B cell (primary cell): ENCODE data around the gene CDHR1. TPM values are rescaled to one million over a fixed set of nuclear protein-coding genes. Genes with fewer than 3 reads are reported as not detected.

Experiments used
- ATAC-seq: fragments of 200-7000 bp; cut with Tn5 transposase; one replicate; pipeline ENCODE4 v1.10.0; 2021; ENCODE audit warnings: low read depth, mild to moderate bottlenecking, moderate number of reproducible peaks, moderate library complexity
- CTCF ChIA-PET: fragments of 350-600 bp; sonication (Branson Sonifier 250); formaldehyde crosslinking; loops from one replicate; lab custom pipeline; 2021; ENCODE audit warnings: antibody characterized with exemption, inconsistent platforms; lab: Charles Lee
- POLR2A ChIA-PET: fragments of 350-600 bp; sonication (Branson Sonifier 250); formaldehyde crosslinking; loops from one replicate; lab custom pipeline; 2021; ENCODE audit warnings: antibody characterized with exemption; lab: Charles Lee
- DNase-seq: peaks from one replicate; pipeline ENCODE4 v3.0.0; 2013
- H2AFZ ChIP-seq: 2 replicates; pipeline ENCODE4 v1.6.1; 2012; ENCODE audit warnings: mild to moderate bottlenecking, low read depth, low read length; ENCODE audit not compliant: insufficient read depth, poor library complexity, severe bottlenecking
- H3K27ac ChIP-seq, 2 donors: 1 replicate in 1 of 2; 2 replicates in 1 of 2; pipeline ENCODE4 v1.5.1; 2012 to 2013; ENCODE audit warnings: low read length in 2 of 2, mild to moderate bottlenecking in 2 of 2, moderate library complexity in 1 of 2
- H3K27me3 ChIP-seq, 4 experiments: fragments of 200-600 bp in 1 of 4; sonication (generic) in 1 of 4; replicated peaks in 1 of 4; 1 replicate in 2 of 4; 2 replicates in 2 of 4; pipeline versions ENCODE4 v1.6.1 to v1.7.0; 2013 to 2016; ENCODE audit warnings: low read length in 3 of 4, mild to moderate bottlenecking in 2 of 4, mixed read lengths in 1 of 4, moderate library complexity in 1 of 4; ENCODE audit not compliant: insufficient read depth in 4 of 4, control insufficient read depth in 3 of 4; ENCODE audit errors: control extremely low read depth in 1 of 4
- H3K36me3 ChIP-seq, 2 experiments: replicated peaks in 1 of 2; 1 replicate in 1 of 2; 2 replicates in 1 of 2; pipeline versions ENCODE4 v1.6.1 to v1.7.1; 2013; ENCODE audit warnings: low read length in 1 of 2; ENCODE audit not compliant: insufficient read depth in 2 of 2, control insufficient read depth in 1 of 2; ENCODE audit errors: control extremely low read depth in 1 of 2, extremely low read depth in 1 of 2
- H3K4me1 ChIP-seq, 2 donors: fragments of 200-600 bp in 1 of 2; sonication (generic) in 1 of 2; 1 replicate in 1 of 2; 2 replicates in 1 of 2; pipeline versions ENCODE4 v1.5.1 to v1.6.1; 2013 to 2017; ENCODE audit warnings: low read length in 2 of 2; ENCODE audit not compliant: control insufficient read depth in 2 of 2, insufficient read depth in 2 of 2
- H3K4me2 ChIP-seq: replicated peaks from 2 replicates; pipeline ENCODE3; 2012; ENCODE audit warnings: mild to moderate bottlenecking, low read depth, low read length; ENCODE audit not compliant: poor library complexity, severe bottlenecking
- H3K4me3 ChIP-seq, 5 experiments: fragments of 200-600 bp in 1 of 5; sonication (generic) in 1 of 5; 1 replicate in 3 of 5; 2 replicates in 2 of 5; pipeline versions ENCODE4 v1.5.1 to v1.7.0; 2011 to 2016; ENCODE audit warnings: low read length in 4 of 5, mild to moderate bottlenecking in 4 of 5, low read depth in 2 of 5, control low read depth in 1 of 5, moderate library complexity in 1 of 5; ENCODE audit not compliant: insufficient read depth in 1 of 5; ENCODE audit errors: control extremely low read depth in 1 of 5, extremely low read depth in 1 of 5
- H3K79me2 ChIP-seq: fragments of 200-600 bp; sonication (generic); one replicate; pipeline ENCODE4 v1.6.0; 2016; ENCODE audit warnings: low read length; ENCODE audit not compliant: control insufficient read depth, insufficient read depth
- H3K9ac ChIP-seq: fragments of 200-600 bp; sonication (generic); 2 replicates; pipeline ENCODE4 v1.6.1; 2017; ENCODE audit warnings: mild to moderate bottlenecking, low read length, moderate library complexity
- H3K9me3 ChIP-seq, 3 donors: one replicate each; pipeline versions ENCODE4 v1.6.1 to v1.7.1; 2013; ENCODE audit warnings: low read length in 2 of 3; ENCODE audit not compliant: control insufficient read depth in 2 of 3, insufficient read depth in 1 of 3; ENCODE audit errors: control extremely low read depth in 1 of 3
- H4K20me1 ChIP-seq: 2 replicates; pipeline ENCODE4 v1.6.0; 2012; ENCODE audit warnings: mild to moderate bottlenecking, low read length; ENCODE audit not compliant: insufficient read depth, control insufficient read depth, poor library complexity, severe bottlenecking
- H3K27ac Mint-ChIP-seq: one replicate; pipeline ENCODE4 v1.8.0; 2021; ENCODE audit warnings: mixed read lengths
- H3K27me3 Mint-ChIP-seq: one replicate; pipeline ENCODE4 v1.8.0; 2021; ENCODE audit warnings: mixed read lengths
- H3K4me1 Mint-ChIP-seq: one replicate; pipeline ENCODE4 v1.8.0; 2021; ENCODE audit warnings: mixed read lengths
- H3K4me3 Mint-ChIP-seq: one replicate; pipeline ENCODE4 v1.8.0; 2021; ENCODE audit warnings: mixed read lengths
- H3K9me3 Mint-ChIP-seq: one replicate; pipeline ENCODE4 v1.8.0; 2022; ENCODE audit warnings: mixed read lengths; ENCODE audit not compliant: insufficient read depth
- CTCF ChIP-seq: fragments of 200-600 bp; IDR thresholded peaks from one replicate; pipeline ENCODE4 v1.8.0; 2022; ENCODE audit warnings: antibody characterized with exemption, mild to moderate bottlenecking
- EZH2 ChIP-seq: IDR thresholded peaks from 2 replicates; pipeline ENCODE4 v1.6.1; 2012; ENCODE audit warnings: borderline replicate concordance, low read depth, mild to moderate bottlenecking, moderate library complexity, low read length; ENCODE audit not compliant: insufficient read depth, poor library complexity, severe bottlenecking
- WGBS: methylation state at CpG from one replicate; pipeline ENCODE4 v1.1.5; 2013; ENCODE audit warnings: missing lambda C conversion rate; ENCODE audit not compliant: insufficient coverage; 5-methylcytosine and 5-hydroxymethylcytosine counted together
- intact Hi-C: fragments of 100-400 bp; cut with micrococcal nuclease; formaldehyde crosslinking; loops from one replicate; pipeline ENCODE4 v1.10.0; 2022
- polyA plus RNA-seq: library from polyadenylated mRNA; depleted of rRNA; stranded (reverse); fragments of >200 nt; gene quantifications from 2 replicates; pipeline ENCODE4 v1.2.3, GENCODE V29; 2012
- total RNA-seq, 2 donors: library from RNA; stranded (reverse); fragments of 120-200 nt in 1 of 2; gene quantifications; 1 replicate in 1 of 2; 2 replicates in 1 of 2; pipeline versions ENCODE4 v1.2.3 to v1.2.4, GENCODE V29; 2013 to 2022

Gene CDHR1
- total and polyA plus RNA-seq, 2 donors (not counting 1 experiment from before 2014, with no cell fraction given), result 0.31 to 1.7 TPM

- Histone ChIP-seq H3K36me3 (no peaks in the 10 kb centered on the region), H3K27me3 (peaks cover 0 to 8% (median 0%) of the 10 kb centered on the region in 4 experiments), H3K27ac (no peak overlapping the region), H3K4me2 (no peak overlapping the region), H3K4me3 (no peak overlapping the region), H3K4me1 (no peaks in the 10 kb centered on the region), H3K9me3 (peaks cover 0 to 6% (median 0%) of the 10 kb centered on the region in 3 donors), H3K79me2 (no peaks in the 10 kb centered on the region), H4K20me1 (no peaks in the 10 kb centered on the region), H2AFZ (no peak overlapping the region), H3K9ac (no peak overlapping the region)
- ATAC-seq (no peak), DNase-seq (no peak)
- 83% methylated on average over 2 of the region's 4 CpGs for WGBS
- H3K27ac Mint-ChIP-seq, result no peak overlapping the region
- intact Hi-C loops, result no loop called here
- H3K4me1 Mint-ChIP-seq, result no peaks in the 10 kb centered on the region
- H3K27me3 Mint-ChIP-seq, result peaks cover 25% of the 10 kb centered on the region
- no peaks in the 10 kb centered on the region for H3K9me3 Mint-ChIP-seq
- POLR2A ChIA-PET, result no interaction called here
- H3K4me3 Mint-ChIP-seq, result no peak overlapping the region
- TF ChIP-seq EZH2 (no peak), CTCF (no peak)
- CTCF ChIA-PET, result no interaction called here
These were observed 40.8 kb downstream of the CDHR1 start for GRCh38 chr10:84235096-84235495.

GRCh38 chr10:84236807-84237198, 42.5 kb downstream of the CDHR1 start:
- ChIA-PET POLR2A (no interaction called here), CTCF (no interaction called here)
- Histone ChIP-seq H3K9ac (no peak overlapping the region), H3K27ac (no peak overlapping the region), H3K9me3 (peaks cover 0 to 6% (median 0%) of the 10 kb centered on the region in 3 donors), H4K20me1 (no peaks in the 10 kb centered on the region), H3K4me3 (no peak overlapping the region), H3K4me2 (no peak overlapping the region), H3K36me3 (no peaks in the 10 kb centered on the region), H3K4me1 (no peaks in the 10 kb centered on the region), H2AFZ (no peak overlapping the region), H3K27me3 (peaks cover 0 to 8% (median 0%) of the 10 kb centered on the region in 4 experiments), H3K79me2 (no peaks in the 10 kb centered on the region)
- intact Hi-C loops, result no loop called here
- 82% methylated on average over 6 of the region's 6 CpGs for WGBS
- DNase-seq, result no peak
- Mint-ChIP-seq H3K9me3 (no peaks in the 10 kb centered on the region), H3K4me3 (no peak overlapping the region), H3K27me3 (peaks cover 16% of the 10 kb centered on the region), H3K4me1 (no peaks in the 10 kb centered on the region), H3K27ac (no peak overlapping the region)
- TF ChIP-seq EZH2, result no peak
- TF ChIP-seq CTCF, result no peak
- no peak for ATAC-seq
